Measurements from ENCODE around the gene LGALS13.

GRCh38 chr19:39602224-39602623 is at the start of gene LGALS13:
- TF ChIP-seq CTCF (IDR thresholded peaks at IDR 0.05) = no peak
- TF ChIP-seq POLR2A (IDR thresholded peaks at IDR 0.05) = no peak
- TF ChIP-seq EP300 (IDR thresholded peaks at IDR 0.05) = no peak
